IPS DF 4.7 (cell line): ENCODE results near the gene TBC1D9.

Experiments used
- DNase-seq: peaks from one replicate; pipeline ENCODE4 v3.0.0-alpha.2; 2013; ENCODE audit warnings: low spot score; ENCODE audit errors: extremely low read depth

The TBC1D9 gene

DNA sequence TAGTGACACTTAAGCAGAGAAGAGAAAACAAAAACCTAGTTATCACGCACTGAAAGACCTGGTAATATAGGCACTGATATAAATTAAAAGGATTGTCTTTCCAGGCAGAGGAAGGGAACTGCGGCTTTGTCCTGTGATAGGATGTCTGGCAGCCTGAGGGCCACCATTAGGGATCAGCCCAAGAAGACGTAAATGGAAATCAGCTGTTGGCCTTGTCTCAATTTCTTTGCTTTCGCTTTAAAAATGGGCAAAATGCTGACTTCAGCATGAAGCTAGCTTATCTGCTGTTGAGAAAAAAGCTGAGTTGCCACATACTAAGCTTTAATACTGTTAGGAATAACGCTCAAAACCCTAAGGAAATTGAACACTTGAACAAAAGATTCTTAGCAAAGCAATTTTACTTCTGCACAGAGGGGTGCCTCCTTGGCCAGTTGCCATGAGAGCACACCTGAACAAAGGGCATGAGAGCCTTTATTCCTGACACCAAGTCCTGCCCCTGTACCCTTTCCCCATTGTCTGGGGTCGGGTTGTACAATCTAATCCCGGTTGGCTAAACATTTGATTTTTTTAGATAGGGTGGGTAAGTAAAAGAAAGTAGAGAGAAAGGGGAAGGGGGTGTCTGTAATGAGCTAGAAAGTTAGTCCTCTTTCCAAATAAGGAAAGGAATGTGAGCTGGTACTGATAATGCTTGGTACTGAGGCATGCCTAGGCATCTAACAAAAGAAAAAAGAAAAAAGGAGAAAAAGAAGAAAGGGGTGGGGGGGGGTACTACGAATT lies 102.3 kb downstream of the TBC1D9 start:
- DNase-seq, result no peak

DNA sequence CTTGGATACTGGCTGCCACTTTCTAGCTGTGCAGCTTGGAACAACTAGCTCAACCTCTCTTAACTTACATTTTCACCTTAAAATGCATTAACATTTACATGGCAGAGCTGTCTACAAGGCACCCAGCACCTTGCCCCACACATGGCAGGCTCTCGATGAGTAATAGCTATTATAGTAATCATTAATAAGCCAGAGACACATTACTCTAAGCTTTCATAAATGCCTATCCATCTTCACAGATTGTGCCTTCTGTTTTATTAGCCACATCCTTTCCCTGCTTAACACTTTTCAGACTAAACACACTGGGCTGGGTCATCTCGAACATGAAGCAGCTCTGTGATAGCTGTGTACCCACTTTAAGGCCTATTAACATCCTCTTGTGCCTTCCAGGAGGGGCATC lies 103.6 kb downstream of the TBC1D9 start:
- DNase-seq, result no peak

DNA sequence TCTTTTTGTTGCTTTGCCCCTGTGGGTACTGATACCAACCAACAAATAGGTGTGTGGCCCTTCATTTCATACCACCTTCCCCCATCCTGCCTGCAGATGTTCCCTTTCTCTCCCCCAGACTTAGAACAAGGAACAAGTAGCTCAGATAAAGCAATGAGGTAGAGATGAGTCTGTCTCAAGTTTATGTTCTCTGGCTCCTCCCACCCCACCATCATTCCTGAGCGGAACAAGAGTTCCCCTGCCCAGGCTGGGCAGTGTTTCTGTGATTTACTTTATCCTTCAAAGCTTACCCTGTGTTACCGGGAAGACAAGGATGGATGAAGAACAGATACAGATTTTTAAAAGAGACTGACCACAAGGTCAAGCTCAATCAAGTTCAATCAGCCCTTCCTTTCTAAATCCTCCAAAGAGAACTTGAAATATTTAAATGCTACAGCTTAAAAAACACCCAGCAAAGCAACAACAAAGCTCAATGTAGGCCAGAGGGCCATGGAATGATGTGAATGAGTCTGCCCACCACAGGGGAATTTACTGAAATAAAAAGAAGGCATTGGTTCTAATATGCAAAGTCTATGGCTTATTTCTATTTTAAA lies 107.4 kb downstream of the TBC1D9 start:
- DNase-seq, result no peak

DNA sequence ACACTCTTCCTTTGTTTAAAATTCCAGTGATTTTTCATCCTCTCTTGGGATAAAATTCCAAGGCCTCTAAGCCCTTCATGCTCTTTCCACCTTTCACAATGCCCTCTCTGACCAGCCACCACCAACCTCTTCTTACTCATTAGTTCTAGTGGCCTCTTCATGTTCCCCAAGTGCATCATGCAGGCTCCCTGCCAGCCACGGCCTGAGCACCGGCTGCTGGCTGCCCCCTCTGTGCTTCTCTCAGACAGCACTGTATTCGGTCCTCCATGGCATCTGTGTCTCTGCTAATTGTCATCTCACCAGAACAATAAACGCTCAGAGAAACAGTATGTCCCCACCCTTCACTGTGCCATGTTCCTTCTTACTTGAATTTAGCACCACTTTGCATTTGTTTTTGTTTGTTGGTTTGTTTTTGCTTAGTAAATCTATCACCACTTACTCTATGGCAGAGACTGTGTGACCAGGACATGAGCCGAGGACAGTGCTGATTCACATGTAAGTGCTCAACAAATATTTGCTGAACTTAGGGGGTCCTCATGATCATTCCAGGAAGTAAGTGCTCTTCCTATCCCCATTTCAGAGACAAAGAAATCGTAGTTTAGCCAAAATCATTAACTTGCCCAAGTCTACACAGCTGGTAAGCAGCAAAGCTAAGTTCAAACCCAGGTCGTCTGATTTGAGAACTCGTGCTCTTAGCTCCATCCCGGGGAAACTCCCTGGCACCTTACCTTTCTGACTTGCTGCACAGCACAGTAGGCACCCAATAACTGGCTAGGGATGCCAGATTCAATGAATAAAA lies 110.4 kb downstream of the TBC1D9 start:
- DNase-seq, result no peak

DNA sequence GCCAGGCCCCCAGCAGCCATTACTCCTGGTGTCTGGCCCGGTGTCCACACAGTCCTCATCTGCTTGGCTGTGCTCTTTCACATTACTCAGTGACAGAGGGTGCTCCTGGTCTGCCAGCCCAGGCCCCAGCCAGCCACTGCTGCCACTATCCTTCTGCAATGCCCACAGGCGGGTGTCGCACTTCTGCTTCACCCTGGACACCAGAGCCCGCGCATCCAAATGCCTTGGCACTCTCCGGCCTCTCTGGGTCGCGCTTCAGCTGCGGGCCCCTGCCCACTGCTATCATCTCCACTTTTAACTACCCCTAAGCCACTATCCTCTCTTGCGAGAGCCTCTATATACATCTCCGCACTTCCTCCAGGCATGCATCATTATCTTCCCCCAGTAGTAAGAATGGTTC lies 111.0 kb downstream of the TBC1D9 start:
- DNase-seq, result no peak

DNA sequence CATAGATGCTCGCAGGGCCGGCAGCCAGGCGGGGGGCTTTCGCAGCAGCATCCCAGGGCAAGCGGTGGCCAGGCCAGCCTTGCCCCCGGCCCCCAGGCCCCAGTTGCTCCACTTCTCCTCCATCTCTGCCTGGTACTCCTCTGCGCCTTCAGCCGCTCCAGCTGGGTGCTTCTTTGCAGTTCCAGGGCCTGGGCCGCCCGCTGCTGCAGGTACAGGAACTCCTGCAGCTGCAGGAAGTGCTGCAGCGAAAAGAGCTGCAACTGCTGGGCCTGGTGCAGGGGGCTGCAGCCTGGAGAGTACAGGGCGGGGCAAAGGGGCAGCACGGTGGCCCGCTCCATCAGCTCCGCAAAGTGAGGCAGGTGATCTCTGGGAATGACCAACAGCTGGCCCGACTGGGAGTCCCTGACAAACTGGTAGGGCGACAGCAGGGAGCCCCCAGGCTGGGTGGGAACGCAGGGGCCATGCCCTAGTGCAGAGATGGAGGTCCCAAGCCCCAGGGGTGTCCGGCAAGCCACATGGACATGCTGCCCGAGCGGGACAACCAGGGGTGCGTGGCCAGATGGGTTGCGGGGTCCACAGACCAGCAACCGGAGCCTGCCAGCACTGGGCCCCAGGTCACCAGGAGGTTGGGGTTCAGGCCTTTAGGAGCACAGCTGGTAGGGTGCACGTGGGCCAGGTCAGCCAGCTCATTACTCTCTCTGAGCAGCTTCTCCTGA lies 111.6 kb downstream of the TBC1D9 start:
- DNase-seq, result no peak

DNA sequence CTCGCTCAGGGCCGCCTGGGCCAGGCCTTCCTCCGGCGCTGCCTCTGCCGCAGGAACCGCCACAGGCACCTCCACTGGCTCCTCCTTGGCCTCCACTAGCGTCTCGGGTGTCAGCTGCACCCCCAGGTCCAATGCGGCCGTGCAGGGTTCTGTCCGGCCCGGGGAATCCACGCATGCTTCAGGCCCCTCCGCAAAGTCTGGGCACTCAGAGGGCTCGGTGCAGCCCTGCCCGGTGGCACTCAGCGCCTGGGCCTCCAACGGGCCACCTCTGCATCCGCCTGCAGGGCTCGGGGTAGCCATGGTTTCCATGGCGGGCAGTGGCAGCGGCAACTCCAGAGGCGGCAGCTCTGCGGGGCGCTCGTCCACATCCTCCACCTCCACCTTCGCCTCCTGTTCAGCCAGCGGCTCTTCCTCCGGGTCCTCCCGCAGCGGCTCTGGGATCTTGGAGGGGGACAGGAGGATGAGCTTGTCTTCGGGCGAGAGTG lies 112.6 kb downstream of the TBC1D9 start:
- DNase-seq, result no peak

DNA sequence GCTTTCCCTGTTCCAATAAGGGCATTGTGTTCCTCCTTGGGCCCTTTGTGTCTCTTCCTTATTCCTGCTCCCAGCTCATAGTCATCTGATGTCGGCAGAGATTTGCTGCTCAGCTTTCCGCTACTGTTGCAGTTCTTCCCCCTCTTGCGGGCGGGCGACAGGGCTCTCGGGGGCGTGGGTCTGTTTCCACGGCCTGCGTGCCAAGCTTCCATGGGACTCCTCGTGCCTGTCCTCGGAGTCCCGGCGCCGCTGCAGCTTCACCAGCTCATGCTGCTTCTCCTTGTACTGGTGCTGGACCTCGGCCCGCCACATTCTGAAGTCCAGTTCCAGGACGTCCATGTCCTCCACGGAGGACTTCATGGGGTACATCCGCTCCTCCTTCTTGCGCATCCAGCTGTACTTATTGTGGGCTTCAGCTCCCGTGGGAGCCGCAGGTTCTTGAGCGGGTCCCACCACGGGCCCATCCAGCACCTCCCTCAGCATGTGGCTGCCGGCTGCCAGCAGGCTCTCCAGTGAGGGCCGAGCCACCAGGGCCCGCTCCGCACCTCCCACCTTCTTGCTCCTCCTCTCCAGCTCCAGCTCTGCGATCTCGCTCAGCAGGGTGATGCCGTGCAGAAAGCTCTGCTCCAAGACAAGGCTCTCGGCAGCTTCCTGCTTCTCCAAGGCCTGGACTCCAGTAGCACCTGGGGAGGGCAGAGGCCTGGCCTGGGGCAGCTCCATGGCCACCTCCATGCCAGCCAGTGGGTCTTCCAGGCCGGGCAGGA lies 113.3 kb downstream of the TBC1D9 start:
- DNase-seq, result no peak

DNA sequence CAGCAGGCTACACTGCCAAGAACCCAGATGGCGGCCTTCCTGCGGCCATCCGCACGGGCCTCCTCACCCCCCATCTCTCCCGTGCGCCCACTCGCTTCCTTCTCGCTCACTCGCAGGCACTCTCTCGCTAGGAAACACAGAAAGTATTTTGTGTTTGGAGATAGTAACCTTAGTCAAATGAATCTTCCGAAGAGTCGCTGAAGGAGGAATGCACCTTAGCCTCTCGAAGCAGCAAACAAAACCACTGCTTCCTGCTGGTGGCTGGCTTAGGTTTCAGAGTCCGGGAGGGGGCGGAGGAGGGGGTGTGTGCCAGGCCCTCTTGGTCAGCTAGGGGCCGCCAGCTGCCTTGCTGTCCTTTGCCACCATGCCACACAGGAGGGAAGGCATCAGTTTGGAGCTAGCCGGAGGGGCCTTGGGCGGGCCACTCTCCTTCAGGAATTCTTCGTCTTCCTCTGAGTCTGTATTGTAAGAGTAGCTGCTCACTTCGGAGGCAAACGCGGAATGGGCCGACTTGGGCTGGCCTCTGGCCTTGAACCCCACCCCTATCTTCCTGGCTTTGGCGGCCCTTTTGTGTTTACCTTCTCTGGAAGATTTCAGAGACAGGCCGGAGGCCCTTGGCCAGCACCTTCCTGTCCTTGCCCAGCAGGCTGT lies 114.3 kb downstream of the TBC1D9 start:
- no peak for DNase-seq

DNA sequence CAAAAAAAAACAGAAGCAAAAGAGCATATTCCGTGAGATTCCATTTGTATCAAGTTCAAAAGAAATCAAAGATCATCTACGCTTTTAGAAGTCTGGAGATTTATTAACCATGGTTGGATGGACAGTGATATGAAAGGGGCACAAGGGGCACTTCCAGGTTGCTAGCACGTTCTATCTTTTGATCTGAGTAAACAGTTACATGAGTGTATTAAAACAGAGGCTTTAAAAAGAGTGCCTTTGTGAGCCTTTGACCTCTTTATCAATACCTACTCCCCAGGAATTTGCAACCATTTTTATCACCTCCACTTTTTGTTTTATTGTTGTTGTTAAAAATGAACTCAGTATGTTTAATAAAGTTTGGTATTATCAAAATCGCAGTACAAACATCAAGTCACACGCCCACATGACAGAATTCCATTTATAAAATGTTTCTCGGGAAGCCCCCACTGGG lies 115.1 kb downstream of the TBC1D9 start:
- DNase-seq, result no peak

DNA sequence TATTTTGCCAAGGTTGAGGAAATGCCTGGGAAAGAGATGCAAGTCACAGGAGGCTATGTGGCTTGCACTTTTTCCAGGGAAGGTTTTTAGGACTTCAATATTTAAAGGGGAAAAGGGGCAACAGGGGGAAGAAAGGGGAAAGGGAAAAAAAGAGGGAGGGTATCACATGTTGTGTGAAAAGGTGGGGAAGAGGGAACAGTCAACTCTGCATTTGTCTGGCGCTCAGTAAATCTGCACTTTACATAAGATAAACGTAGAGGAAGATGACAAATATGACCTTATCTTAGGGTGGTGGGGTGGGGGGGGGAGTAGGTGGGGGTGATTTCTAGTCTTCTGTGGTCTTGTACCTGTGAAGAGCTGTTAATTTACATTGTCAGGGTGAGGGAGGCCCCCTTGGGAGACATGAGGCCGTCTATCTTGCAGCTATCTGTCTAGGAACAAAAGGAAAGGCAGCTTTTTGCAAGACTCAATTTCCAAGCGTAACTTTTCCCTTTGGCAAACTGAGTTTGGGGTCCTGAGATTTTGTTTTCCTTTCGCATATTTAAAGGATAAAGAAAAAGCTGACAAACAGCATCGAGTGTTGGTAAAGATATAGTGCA lies 115.9 kb downstream of the TBC1D9 start:
- no peak for DNase-seq

DNA sequence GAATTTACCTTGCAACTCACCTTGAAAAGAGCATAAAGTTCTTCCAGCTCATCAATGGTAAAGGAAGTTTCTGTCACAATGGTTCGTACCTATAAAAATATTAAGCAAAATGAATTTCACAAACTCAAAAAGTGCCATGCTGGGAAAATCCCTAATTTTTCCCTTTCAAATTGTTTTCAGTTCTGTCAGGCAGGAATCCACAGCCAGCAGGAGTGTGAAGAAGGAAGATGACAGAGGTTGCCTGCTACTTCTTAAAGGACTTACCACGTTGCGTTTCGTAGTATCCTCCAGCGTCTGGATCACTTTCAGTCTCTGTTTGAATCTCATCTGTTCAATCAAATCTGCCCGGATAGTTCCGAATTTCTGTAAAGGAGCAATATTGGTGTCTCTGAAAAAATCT lies 117.1 kb downstream of the TBC1D9 start:
- no peak for DNase-seq

DNA sequence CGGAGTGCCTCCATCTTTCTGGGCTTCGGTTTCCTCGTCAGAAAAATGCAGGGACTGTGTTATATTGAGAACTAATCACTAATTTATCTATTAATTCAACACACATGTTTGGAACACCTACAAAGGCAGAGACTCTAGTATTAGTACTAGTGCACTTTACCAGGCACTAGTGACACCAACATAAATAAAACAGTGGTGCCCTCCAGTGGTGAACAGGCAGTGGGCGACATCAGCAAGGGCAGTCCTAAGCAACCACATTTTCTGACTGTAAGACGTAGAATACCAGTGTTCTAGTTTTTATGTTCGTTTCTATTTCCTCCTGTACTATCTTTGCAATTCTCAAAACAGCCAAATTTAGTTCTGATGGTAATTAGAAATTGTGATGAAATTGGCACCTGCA lies 118.3 kb downstream of the TBC1D9 start:
- no peak for DNase-seq

DNA sequence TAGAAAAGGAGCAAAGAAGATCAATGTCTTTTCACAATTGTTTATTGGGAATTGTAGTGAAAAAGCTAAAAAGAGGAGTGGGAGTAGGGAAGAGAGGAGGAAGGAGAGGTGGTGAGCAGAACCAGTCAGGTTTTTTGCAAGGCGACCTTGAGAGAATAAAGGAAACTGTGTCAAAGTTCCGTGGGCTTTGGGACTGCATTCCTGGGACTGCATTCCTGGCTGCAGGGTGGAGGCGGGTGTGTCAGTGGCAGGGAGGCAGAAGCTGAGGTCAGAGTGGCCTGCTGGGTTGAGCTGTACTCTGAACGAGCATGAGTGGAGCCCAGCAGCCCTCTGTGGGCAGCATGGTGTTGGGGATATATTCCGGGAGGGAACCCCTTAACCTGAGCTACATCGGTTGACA lies 120.6 kb downstream of the TBC1D9 start:
- DNase-seq, result no peak

DNA sequence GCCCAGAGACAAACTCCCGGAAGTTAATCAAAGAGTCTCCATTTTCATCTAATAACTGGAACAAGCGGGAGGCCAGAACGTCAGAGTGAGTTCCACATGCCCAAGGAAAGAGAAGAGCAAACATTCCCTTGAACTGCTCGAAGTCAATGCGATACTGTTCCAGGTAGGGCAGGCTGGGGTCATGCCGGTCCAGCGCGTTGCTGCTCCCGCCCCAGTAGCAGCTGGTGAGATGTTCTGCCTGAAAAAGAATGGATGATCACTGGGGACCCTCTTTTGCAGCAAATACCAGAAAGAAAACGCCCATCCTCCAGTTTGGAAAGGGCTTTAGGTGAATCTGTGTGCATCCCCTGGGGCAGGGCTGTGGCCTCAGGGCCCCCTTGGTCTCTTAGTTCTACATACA lies 122.2 kb downstream of the TBC1D9 start:
- no peak for DNase-seq

DNA sequence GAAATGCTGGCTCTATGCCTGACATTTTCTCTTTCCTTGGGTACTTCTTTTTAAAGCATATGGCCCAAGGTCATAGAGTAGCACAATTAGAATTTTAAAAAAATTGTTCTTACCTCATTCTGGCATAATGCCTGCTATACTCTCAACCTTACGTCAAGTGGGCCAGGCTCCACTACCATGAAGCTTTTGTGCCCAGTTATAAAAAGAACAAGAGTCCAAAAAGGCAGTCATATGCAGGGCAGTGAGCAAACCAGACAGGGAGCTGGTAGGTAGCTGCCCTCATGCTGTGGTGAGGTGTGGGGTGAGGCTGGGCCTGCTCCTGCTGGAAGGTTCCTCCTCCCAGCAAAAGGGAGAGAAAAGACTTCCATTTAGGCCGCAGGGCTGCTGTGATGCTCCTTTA lies 123.1 kb downstream of the TBC1D9 start:
- DNase-seq, result no peak

DNA sequence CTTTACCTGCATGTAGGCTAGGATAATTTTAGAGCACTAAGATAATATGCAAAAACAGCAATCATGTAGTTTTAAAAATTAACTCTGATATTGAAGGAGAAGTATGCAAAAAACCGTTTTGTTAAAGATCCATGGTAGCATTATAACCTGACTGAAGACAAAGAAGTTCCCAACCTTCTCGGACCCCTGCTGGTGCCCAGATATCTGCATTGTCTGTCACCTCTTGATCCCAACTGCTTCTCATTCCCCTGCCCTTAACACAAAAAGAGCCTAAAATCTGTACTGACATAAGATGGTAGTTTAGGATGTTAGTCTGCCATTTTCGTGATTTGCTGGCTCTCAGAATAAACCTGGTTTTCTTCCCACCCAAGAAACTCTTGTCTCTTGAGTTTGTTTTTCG lies 125.9 kb downstream of the TBC1D9 start:
- DNase-seq, result no peak

DNA sequence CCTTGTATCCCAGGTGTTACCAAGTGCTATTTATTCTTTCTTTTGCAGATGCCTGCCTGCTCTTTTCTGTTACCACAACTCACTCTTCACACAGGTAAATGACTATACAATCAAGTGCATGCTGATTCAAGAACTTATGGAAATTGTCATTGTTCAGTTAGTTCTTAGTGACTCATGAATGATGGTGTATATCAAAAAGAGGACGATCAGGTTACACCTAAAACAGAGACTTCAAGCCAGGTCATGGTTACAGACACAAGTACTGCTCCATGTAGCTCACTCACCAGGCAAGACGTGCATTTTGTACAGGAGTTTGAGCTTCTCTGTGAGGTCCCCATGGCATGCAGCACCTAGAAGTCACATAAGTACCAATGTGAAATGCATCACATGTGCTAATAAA lies 128.2 kb downstream of the TBC1D9 start:
- DNase-seq, result no peak

DNA sequence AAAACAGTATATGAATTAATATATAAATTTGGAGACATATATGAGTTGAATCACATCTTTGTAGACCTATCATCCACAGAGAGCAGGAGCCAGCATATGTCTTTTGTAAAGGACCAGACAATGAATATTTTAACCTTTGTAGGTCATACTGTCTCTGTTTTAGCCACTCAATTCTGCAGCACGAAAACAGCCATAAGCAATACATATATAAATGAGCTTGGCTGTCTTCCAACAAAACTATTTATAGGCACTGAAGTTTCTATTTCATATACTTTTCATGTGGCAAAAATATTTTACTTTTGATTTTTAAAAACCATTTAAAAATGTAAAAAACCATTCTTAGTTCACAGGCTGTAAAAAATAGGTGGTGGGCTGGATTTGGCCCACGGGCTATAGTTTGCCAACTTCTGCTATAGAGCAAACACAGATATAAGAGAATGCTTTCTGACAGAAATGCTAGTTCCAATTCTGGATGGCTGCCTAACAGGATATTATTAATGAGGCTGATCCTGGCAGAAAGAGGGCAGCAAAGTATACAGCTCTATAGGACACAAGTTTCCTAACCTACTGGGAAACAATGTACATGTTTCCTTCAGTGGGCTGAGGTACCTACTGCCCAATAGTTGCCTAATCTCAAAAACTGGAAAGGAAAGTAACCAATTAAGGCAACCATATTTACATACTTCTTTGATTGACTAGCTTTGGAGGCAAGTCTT lies 129.4 kb downstream of the TBC1D9 start:
- DNase-seq, result no peak
